Epidermal melanocyte (primary cell): ENCODE measurements around the gene IQGAP3.
A peak's percentile ranks its signal among the peaks of the same experiment; 100 is the strongest.

ENCODE experiments used
- DNase-seq: peaks from one replicate; pipeline ENCODE4 v3.0.0; 2011; ENCODE audit warnings: low spot score; ENCODE audit not compliant: insufficient read length

The IQGAP3 gene

GRCh38 chr1:156510709-156511108 lies 61.7 kb downstream of the IQGAP3 start:
- peak; percentile 47 for DNase-seq

DNA sequence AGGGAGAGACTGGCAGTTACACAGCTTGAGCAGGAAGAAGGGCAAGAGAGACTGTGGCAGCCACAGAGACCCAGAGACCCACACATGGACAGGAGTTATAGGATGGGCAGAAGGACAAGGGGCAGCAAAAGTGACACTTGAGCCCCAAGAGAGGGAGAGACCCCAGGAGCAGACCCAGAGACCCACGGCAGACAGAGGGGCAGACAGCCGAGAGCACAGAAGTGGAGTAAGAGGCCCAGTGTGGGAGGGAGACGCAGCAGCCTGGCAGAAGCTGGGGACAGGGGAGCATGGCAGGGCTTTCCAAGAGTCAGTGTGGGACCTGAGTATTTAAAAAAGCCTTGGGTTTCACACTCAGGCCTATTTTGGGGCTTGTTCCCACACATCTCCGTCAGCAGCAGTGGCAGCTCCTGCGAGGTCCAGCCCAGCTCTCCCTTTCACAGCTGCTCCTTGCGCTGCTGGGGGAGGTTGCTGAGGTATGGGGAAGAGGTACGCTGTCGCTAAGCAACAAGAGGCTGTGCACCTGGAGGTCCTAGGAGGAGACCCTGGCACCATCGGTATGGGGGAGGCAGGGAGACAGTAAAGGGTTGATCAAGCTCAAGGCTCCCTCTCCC lies 62.8 kb downstream of the IQGAP3 start:
- no peak for DNase-seq

DNA sequence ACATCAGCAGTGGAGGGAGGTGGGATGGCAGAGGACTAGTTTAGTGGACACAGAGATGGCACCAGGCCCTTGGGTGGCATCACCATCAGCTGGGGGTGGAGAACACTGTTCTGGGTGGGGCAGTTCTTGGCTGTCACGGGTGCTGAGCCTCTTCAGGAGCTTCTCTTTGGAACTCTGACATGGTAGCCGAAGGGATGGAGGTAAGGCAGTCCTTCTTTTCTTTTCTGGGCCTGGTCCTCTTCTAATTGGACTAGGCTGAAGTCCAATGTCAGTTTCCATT lies 63.5 kb downstream of the IQGAP3 start:
- DNase-seq = no peak

DNA sequence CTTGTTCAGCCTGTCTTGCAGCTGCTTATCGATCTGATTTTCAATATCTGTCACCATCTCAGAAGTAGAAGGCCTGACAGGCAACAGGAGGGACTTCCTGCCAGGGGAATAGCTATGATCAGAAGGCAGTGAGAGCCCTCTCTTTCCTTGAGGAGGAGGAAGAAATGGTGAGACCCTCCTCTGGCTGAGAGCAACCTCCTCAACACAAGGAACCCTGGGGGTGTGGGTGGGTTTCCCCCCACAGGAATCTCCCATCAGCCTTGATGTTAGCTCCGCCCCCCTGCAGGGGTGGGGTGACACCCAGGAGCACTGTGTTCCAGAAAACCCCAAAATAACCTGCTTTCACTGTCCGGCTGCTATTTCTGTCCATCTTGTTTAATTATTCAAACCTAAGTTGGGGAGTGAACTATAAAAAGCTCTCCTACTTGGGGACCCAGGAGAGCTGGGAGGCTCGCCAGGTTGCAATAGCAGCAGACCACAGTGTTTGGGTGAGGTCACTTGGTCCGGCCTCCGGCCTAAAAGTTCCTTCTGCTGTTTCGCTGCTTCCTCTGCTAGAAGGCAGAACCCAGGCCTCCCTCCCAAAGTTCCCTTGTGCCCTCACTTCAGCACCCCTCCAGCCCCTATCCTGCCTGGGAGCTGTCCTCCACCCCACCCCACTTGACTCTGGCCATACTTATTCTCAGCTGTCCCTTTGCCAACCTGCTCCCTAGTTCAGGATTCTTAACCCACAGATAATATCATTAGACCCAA lies 64.0 kb downstream of the IQGAP3 start:
- no peak for DNase-seq

DNA sequence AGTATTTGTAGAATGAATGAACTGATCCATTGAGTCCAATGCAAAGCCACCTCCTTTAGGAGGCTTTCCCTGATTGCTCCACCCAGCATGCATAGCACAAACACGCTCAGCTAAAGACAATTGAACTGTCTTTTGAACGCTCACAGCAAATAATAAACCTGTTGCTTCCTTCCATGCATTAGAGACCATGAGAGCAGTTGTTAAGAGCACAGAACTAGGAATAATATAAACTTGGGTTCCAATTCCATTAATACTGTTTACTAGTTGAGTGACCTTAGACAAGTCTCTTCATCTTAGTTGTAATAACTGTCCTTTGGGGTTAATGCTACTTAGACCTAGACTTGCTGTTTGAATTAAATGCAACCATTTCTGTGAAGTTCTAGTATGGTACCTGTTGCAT lies 65.9 kb downstream of the IQGAP3 start:
- DNase-seq = no peak

- DNase-seq = no peak
These were observed 66.6 kb downstream of the IQGAP3 start for GRCh38 chr1:156505679-156506298.

- DNase-seq = peak; percentile 83
These were observed 67.3 kb downstream of the IQGAP3 start for GRCh38 chr1:156504821-156505678.

DNA sequence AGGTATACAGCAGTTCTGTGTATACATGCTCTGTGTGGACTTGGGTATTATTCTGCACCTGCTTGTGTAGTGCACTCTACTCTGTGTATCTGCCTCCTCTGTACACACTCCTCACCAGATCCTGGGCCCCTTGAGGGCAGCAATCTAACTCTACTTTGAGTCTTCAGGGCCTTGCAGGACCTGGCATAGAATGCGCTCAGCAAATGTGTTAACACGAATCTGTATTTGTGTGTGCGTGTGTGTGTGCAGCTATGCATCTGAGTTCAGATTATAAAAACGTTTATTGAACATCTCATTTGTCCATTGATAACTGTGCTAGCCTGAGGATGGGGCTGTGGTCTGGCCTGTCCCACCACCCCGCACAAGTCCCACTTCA lies 67.9 kb downstream of the IQGAP3 start:
- no peak for DNase-seq

DNA sequence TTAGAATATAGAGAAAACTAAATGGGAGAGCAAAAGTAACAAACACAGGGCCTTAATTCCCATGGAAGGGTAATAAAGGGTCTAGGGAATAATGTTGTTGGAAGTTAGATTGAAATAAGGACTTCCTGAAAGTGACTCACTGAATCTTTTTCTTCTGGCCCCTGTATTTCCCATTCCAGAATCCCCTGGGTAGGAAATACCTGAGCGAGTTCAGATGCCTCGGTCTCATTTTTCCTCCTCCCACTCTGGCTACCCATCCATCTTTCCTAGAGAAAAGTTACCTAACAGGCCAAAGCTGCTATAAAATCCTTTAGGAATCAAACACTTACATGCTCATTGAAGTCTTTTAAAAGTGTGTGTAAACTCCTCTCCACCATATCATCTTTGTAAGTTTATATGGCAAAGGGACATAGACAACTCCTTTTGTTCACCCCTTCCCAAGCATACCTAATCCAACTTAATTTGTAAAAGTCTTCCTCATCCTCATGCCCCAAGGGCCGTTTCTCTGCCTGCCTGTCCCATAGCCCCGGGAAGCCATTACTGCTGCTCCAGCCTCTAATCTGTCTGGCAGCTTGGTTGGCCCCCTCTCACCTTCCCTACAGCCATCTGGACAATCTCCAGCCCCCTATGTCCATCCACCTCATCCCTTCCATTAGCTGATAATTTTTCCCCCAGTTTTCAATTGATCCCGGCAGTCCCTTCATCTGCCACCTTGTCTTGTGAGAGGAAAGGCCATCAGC lies 68.5 kb downstream of the IQGAP3 start:
- DNase-seq = no peak

- peak; percentile 60 for DNase-seq
These were observed 69.3 kb downstream of the IQGAP3 start for GRCh38 chr1:156502894-156503697.

GRCh38 chr1:156502391-156502893 lies 69.9 kb downstream of the IQGAP3 start:
- DNase-seq = no peak

DNA sequence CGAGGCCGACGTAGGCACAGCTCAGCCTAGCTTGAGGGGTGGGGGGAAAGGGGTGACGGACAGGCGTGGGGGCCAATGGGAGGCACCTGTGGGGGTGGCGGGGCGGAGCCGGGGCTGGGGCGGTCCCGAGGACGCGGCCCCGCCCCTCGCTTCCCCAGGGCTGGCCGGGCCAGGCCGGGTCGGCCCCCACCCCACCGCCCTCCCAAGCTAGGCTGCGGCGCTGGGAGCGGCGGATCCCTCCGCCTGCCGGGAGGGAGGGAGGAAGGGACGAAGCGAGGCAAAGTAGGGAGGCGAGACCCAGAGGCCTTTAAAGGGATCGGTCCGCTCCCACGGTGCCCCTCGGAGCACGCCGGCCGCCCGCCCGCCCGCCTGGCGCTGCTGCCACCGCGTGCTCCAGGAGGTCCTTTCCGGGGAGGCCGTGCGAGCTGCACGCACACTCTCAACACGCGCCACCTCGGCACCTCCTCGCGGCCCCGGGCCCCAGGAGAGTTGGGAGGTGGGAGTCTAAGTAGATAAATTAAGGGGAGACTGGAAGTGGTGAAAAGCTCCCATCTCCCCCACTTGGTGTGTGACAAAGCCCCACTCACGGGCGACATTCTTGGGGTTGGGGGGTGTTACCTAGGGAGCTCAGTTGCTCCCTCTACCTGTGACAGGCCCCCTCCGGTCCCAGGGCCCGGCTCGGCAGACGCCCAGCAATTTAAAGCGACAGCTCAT lies 71.4 kb downstream of the IQGAP3 start:
- peak; percentile 90 for DNase-seq

DNA sequence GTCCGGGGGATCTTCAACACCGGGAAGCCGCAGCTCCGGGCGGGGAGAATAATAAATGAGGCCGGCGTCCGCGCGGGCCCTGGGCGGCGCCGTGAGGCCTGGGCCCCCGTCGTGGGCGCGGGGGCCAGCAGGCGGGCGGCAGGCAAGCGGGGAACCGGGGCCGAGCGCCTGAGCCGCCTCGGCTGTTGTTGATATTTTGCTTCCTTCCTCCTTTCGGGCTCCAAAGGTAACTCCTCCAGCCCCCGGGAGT lies 71.9 kb downstream of the IQGAP3 start, which contains the start of gene MEF2D:
Gene MEF2D (minus strand): TSS at position 233 of the 250 bp plus-strand sequence. CDS start 17,483 bp downstream, outside the sequence.
- DNase-seq = no peak

DNA sequence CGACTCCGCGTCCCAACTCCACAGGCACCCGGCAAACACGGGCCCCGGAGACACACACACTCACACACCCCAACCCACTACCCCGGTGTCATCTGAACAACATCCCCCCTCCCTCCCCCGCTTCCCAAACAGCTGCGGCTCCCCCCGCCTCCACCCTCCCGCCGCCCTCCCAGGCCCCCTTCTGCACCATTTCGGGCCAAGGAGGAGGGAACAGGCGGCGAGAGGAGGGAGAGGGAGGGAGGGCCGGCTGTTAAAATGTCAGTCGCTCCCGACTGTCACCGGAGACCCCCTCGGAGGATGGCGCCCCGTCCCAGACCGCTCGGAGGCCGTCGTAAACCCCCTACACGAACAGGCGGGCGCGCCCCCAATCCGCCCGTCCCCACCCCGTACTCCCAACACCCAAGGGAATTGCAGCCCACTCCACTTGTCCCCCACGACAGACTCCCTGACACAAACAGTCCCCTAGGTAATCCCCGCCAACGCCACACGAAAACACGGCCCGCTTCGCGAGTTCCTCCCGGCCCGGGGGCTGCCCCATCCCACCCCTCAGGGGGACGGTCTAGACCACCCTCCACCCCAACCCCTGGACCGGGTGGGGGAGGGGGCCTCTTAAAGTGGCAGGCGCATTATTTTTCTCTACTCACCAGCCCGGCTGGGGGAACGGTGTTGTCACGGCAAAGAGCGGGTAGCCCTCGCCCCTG lies 72.4 kb downstream of the IQGAP3 start:
- DNase-seq = no peak

DNA sequence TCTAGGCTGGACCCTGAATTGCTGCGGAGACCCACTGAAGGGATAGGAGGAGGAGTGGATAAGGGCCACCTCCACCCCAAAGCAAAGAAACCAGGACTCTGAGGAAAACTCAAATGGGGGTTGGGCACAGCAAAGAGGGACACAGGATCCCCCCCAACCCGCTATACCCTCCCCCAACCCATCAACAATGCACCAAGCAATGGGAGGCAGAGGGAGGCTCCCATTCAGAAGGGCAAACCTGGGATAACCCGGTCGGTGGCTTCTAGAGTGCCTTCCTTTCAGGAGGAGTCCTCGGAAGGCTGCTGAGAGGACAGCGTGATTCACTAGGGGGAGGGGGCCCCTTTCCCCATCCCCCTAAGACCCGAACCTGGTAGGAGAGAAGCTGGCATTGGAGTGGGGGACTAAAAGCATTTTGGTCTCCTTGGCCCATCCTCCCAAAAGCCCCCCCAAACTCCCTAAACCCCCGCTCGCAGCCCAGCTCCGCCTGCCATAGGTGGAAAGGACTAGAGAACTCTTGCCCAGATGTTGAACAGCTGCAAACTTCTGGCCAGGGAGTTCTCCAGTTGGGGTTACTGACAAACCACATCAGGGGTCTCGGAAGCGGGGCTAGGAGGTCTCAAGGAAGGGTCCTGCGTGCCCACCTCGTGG lies 73.0 kb downstream of the IQGAP3 start:
- DNase-seq = no peak

GRCh38 chr1:156498432-156499193 lies 73.8 kb downstream of the IQGAP3 start:
- no peak for DNase-seq

GRCh38 chr1:156497743-156498431 lies 74.5 kb downstream of the IQGAP3 start:
- DNase-seq = no peak
